ENCODE measurements around the gene TNS3. TPM values are rescaled to one million over a fixed set of nuclear protein-coding genes. Genes with fewer than 3 reads are reported as not detected.

The TNS3 gene
- total RNA-seq, 1 experiment from 2014 or later: 9.5 TPM

- H4K91ac ChIP-seq (ENCODE audit: insufficient read length, low read depth, low read length): no peak overlapping the region
- no peak overlapping the region for H3K27ac ChIP-seq (ENCODE audit: insufficient read length, low read depth, low read length)
- H3K14ac ChIP-seq (ENCODE audit: insufficient read depth, low read length): no peak overlapping the region; the same call in 1 of the 2 replicates
- H3K23me2 ChIP-seq (ENCODE audit: insufficient read length, low read depth, low read length, poor library complexity, severe bottlenecking): no peaks in the 10 kb centered on the region
- DNase-seq: no peak
- Mint-ChIP-seq H3K9me3 (no peaks in the 10 kb centered on the region), H3K27ac (no peak overlapping the region), H3K4me3 (no peak overlapping the region), H3K36me3 (ENCODE audit: insufficient read depth in 1 of 3, low read depth in 3 of 3) (no peaks in the 10 kb centered on the region), H3K27me3 (ENCODE audit: low read depth) (peaks cover 11% of the 10 kb centered on the region), H3K4me1 (peaks cover 32% of the 10 kb centered on the region in 2 experiments)
- H3K4me1 ChIP-seq (ENCODE audit: insufficient read depth, low read length): peaks cover 2% of the 10 kb centered on the region; the same call in 1 of the 2 replicates
- H2BK12ac ChIP-seq (ENCODE audit: insufficient read length, low read depth, low read length): no peak overlapping the region
- H3T11ph ChIP-seq (ENCODE audit: low read length): no peak overlapping the region
- H2BK20ac ChIP-seq (ENCODE audit: low read depth, low read length, poor library complexity, severe bottlenecking): no peak overlapping the region
- no peak overlapping the region for H3K9ac ChIP-seq (ENCODE audit: extremely low read depth, insufficient read length, low read length)
- H3K79me2 ChIP-seq (ENCODE audit: insufficient read depth, low read length): no peaks in the 10 kb centered on the region
- no peak overlapping the region for H3K18ac ChIP-seq (ENCODE audit: insufficient read length, low read depth, low read length)
- no peak overlapping the region for H2AFZ ChIP-seq (ENCODE audit: low read length)
- no peaks in the 10 kb centered on the region for H3K27me3 ChIP-seq (ENCODE audit: insufficient read depth, low read length)
- WGBS (ENCODE audit: extremely low coverage, insufficient read length, low lambda C conversion rate): no CpG with 5 or more reads among the region's 12 CpGs
- no peak overlapping the region for H3K56ac ChIP-seq (ENCODE audit: insufficient read length, low read depth, low read length)
- H2BK15ac ChIP-seq (ENCODE audit: low read depth, low read length): no peak overlapping the region
- no peak overlapping the region for H4K8ac ChIP-seq (replicated peaks; ENCODE audit: insufficient read length, low read depth, low read length)
- no peak for TF ChIP-seq CTCF (conservative IDR thresholded peaks at IDR 0.05)
- no peak overlapping the region for H3K23ac ChIP-seq (ENCODE audit: insufficient read length, low read depth, low read length)
- H2BK5ac ChIP-seq (ENCODE audit: insufficient read length, low read length): no peak overlapping the region
- no peaks in the 10 kb centered on the region for H3K9me3 ChIP-seq (ENCODE audit: control insufficient read depth, low read depth, low read length)
- no peak overlapping the region for H3K4ac ChIP-seq (ENCODE audit: low read depth, low read length)
- no peak overlapping the region for H3K4me2 ChIP-seq (ENCODE audit: insufficient read depth, insufficient read length, low read length)
- H4K5ac ChIP-seq (ENCODE audit: insufficient read length, low read depth, low read length): no peak overlapping the region
- H4K20me1 ChIP-seq (ENCODE audit: control insufficient read depth, insufficient read depth, insufficient read length): no peaks in the 10 kb centered on the region
- no peak overlapping the region for H2BK120ac ChIP-seq (ENCODE audit: low read depth, low read length, poor library complexity, severe bottlenecking)
- H3K79me1 ChIP-seq (ENCODE audit: insufficient read depth, low read depth, low read length, poor library complexity, severe bottlenecking): no peaks in the 10 kb centered on the region
- no peak overlapping the region for H2AK5ac ChIP-seq (ENCODE audit: insufficient read length, low read length)
These were observed 39.4 kb upstream of the TNS3 start for GRCh38 chr7:47621347-47621746.
